ENCODE results near the gene DDX20.
"Not testable (repeated sequence)": the region's sequence is repeated elsewhere in the genome, so short reads cannot be mapped to it uniquely, and the experiment has no call there.

The DDX20 gene

GRCh38 chr1:111792249-111792648 lies 36.5 kb downstream of the DDX20 start:
- no peak for DNase-seq

- DNase-seq, result no peak
These were observed 38.2 kb downstream of the DDX20 start for GRCh38 chr1:111793923-111794322.

GRCh38 chr1:111795401-111795800 lies 39.7 kb downstream of the DDX20 start:
- no peak for DNase-seq

- DNase-seq, result no peak
These were observed 42.9 kb downstream of the DDX20 start for GRCh38 chr1:111798580-111798979.

GRCh38 chr1:111799722-111800121 lies 44.0 kb downstream of the DDX20 start:
- DNase-seq, result not testable (repeated sequence)

GRCh38 chr1:111801071-111801850 lies 45.6 kb downstream of the DDX20 start:
- no peak for DNase-seq

GRCh38 chr1:111802110-111802509 lies 46.4 kb downstream of the DDX20 start:
- DNase-seq, result no peak

GRCh38 chr1:111802984-111803383 lies 47.3 kb downstream of the DDX20 start:
- DNase-seq, result no peak

GRCh38 chr1:111803951-111804350 lies 48.2 kb downstream of the DDX20 start:
- DNase-seq, result no peak

- DNase-seq, result no peak
These were observed 49.1 kb downstream of the DDX20 start for GRCh38 chr1:111804776-111805175.

- no peak for DNase-seq
These were observed 49.5 kb downstream of the DDX20 start for GRCh38 chr1:111805251-111805650.

GRCh38 chr1:111811891-111812290 lies 56.2 kb downstream of the DDX20 start:
- DNase-seq, result no peak

GRCh38 chr1:111812306-111812705 lies 56.6 kb downstream of the DDX20 start:
- DNase-seq, result no peak

GRCh38 chr1:111813440-111814304 lies 58.0 kb downstream of the DDX20 start:
- no peak for DNase-seq

GRCh38 chr1:111814305-111814628 lies 58.6 kb downstream of the DDX20 start:
- no peak for DNase-seq

GRCh38 chr1:111814642-111815041 lies 58.9 kb downstream of the DDX20 start:
- DNase-seq, result no peak
